OCI-LY1 (cell line): ENCODE results near the gene PTPRR.

Experiments
- H2AFZ ChIP-seq: fragments of 200-600 bp; sonication (generic), shearing (Covaris generic); 2 replicates; pipeline ENCODE4 v1.6.0; 2014; ENCODE audit warnings: antibody characterized with exemption, mild to moderate bottlenecking, low read length
- H3F3A ChIP-seq: fragments of 200-600 bp; sonication (generic), shearing (Covaris generic); 2 replicates; pipeline ENCODE4 v1.6.0; 2014; ENCODE audit warnings: mild to moderate bottlenecking, antibody characterized with exemption, low read length, moderate library complexity; ENCODE audit not compliant: insufficient read depth
- H3K27ac ChIP-seq: fragments of 200-600 bp; sonication (generic); 2 replicates; pipeline ENCODE4 v1.5.1; 2014; ENCODE audit warnings: low read length, mixed run types, mild to moderate bottlenecking, low read depth; ENCODE audit not compliant: poor library complexity, severe bottlenecking
- H3K27me3 ChIP-seq: fragments of 200-600 bp; sonication (generic); 2 replicates; pipeline ENCODE4 v1.6.0; 2014; ENCODE audit warnings: antibody characterized with exemption, mild to moderate bottlenecking, low read length, moderate library complexity; ENCODE audit not compliant: insufficient read depth
- H3K36me3 ChIP-seq: fragments of 200-600 bp; sonication (generic); 2 replicates; pipeline ENCODE4 v1.6.1; 2014; ENCODE audit warnings: mild to moderate bottlenecking, antibody characterized with exemption, low read length, moderate library complexity, mixed read lengths; ENCODE audit not compliant: insufficient read depth
- H3K4me1 ChIP-seq: fragments of 200-600 bp; sonication (generic); 2 replicates; pipeline ENCODE4 v1.5.1; 2014; ENCODE audit warnings: mild to moderate bottlenecking, low read length, moderate library complexity; ENCODE audit not compliant: insufficient read depth, severe bottlenecking
- H3K4me2 ChIP-seq: fragments of 200-600 bp; sonication (generic), shearing (Covaris generic); 2 replicates; pipeline ENCODE4 v1.6.1; 2014; ENCODE audit warnings: low read length
- H3K4me3 ChIP-seq: fragments of 200-600 bp; sonication (generic); 2 replicates; pipeline ENCODE4 v1.5.1; 2014; ENCODE audit warnings: low read length, low read depth, mild to moderate bottlenecking, mixed read lengths; ENCODE audit not compliant: poor library complexity, severe bottlenecking
- H3K79me2 ChIP-seq: fragments of 200-600 bp; shearing (Covaris generic); 2 replicates; pipeline ENCODE4 v1.6.1; 2016; ENCODE audit warnings: mixed run types, low read length, mixed read lengths; ENCODE audit not compliant: insufficient read depth
- H3K9ac ChIP-seq: fragments of 200-600 bp; sonication (generic), shearing (Covaris generic); 2 replicates; pipeline ENCODE4 v1.6.1; 2014; ENCODE audit warnings: mild to moderate bottlenecking, low read length, mixed read lengths
- H3K9me2 ChIP-seq: fragments of 200-600 bp; sonication (generic), shearing (Covaris generic); 2 replicates; pipeline ENCODE4 v1.6.1; 2014; ENCODE audit warnings: low read depth, mild to moderate bottlenecking, low read length, mixed read lengths
- H3K9me3 ChIP-seq: fragments of 200-600 bp; shearing (Covaris generic); 2 replicates; pipeline ENCODE4 v1.6.1; 2014; ENCODE audit warnings: low read length, mixed read lengths
- H4K20me1 ChIP-seq: fragments of 200-600 bp; sonication (generic), shearing (Covaris generic); 2 replicates; pipeline ENCODE4 v1.6.0; 2016; ENCODE audit warnings: mild to moderate bottlenecking, low read length; ENCODE audit not compliant: insufficient read depth
- EZH2 ChIP-seq: fragments of 200-600 bp; sonication (generic), shearing (Covaris generic); IDR thresholded peaks from 2 replicates; pipeline ENCODE4 v1.8.0; 2017; ENCODE audit warnings: borderline replicate concordance, mixed run types, mild to moderate bottlenecking, antibody characterized with exemption, low read length, moderate library complexity, mixed read lengths
- TF ChIP-seq, protein P1 (sequence below): fragments of 200-600 bp; sonication (generic), shearing (Covaris generic); IDR thresholded peaks from 2 replicates; pipeline ENCODE4 v1.5.1; 2017; ENCODE audit warnings: mild to moderate bottlenecking, antibody characterized with exemption, low read length, moderate library complexity, mixed read lengths

PTPRR gene

GRCh38 chr12:70796989-70797388 lies 123.5 kb downstream of the PTPRR start:
- Histone ChIP-seq H3K36me3 (no peaks in the 10 kb centered on the region), H4K20me1 (no peaks in the 10 kb centered on the region), H3F3A (no peaks in the 10 kb centered on the region), H3K79me2 (no peaks in the 10 kb centered on the region), H2AFZ (no peak overlapping the region), H3K4me2 (no peak overlapping the region), H3K27ac (no peak overlapping the region), H3K9ac (no peak overlapping the region), H3K4me3 (no peak overlapping the region), H3K27me3 (no peaks in the 10 kb centered on the region), H3K9me2 (no peaks in the 10 kb centered on the region), H3K9me3 (no peaks in the 10 kb centered on the region), H3K4me1 (no peaks in the 10 kb centered on the region)
- TF ChIP-seq EZH2 = no peak
- TF ChIP-seq, protein P1, sequence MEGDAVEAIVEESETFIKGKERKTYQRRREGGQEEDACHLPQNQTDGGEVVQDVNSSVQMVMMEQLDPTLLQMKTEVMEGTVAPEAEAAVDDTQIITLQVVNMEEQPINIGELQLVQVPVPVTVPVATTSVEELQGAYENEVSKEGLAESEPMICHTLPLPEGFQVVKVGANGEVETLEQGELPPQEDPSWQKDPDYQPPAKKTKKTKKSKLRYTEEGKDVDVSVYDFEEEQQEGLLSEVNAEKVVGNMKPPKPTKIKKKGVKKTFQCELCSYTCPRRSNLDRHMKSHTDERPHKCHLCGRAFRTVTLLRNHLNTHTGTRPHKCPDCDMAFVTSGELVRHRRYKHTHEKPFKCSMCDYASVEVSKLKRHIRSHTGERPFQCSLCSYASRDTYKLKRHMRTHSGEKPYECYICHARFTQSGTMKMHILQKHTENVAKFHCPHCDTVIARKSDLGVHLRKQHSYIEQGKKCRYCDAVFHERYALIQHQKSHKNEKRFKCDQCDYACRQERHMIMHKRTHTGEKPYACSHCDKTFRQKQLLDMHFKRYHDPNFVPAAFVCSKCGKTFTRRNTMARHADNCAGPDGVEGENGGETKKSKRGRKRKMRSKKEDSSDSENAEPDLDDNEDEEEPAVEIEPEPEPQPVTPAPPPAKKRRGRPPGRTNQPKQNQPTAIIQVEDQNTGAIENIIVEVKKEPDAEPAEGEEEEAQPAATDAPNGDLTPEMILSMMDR = no peak

- H3K27ac ChIP-seq = no peak overlapping the region
- H3K9me3 ChIP-seq = no peaks in the 10 kb centered on the region
- H3K4me3 ChIP-seq = no peak overlapping the region
- H3K9me2 ChIP-seq = no peaks in the 10 kb centered on the region
- H2AFZ ChIP-seq = no peak overlapping the region
- H3F3A ChIP-seq = no peaks in the 10 kb centered on the region
- H3K36me3 ChIP-seq = no peaks in the 10 kb centered on the region
- no peaks in the 10 kb centered on the region for H3K79me2 ChIP-seq
- H3K9ac ChIP-seq = no peak overlapping the region
- no peaks in the 10 kb centered on the region for H3K27me3 ChIP-seq
- no peaks in the 10 kb centered on the region for H4K20me1 ChIP-seq
- no peak for TF ChIP-seq EZH2
- TF ChIP-seq, protein P1 = no peak
- no peak overlapping the region for H3K4me2 ChIP-seq
- H3K4me1 ChIP-seq = no peaks in the 10 kb centered on the region
These were observed 124.9 kb downstream of the PTPRR start for GRCh38 chr12:70795608-70796007.

DNA sequence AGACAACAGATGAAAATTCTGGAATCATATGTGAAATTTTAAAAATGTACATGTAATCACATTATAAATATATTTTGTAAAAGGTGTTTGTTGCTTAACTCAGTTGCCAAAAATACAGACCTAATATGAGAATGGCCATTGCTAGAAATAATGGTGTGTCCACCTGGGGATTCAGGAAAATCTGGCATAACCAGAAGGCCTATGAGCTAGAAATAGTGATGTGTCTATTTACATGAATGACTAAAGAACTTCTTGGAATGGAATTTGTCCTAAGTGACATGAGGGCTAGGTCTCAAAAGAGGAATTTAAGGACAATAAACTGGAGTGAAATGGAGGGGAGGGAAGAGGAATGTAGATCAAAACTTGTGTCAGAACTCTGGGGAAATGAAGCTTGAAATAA lies 126.4 kb downstream of the PTPRR start:
- no peak overlapping the region for H3K4me3 ChIP-seq
- H3K27me3 ChIP-seq = no peaks in the 10 kb centered on the region

More for the DNA sequence above, 126.4 kb downstream of the PTPRR start:
- H4K20me1 ChIP-seq = no peaks in the 10 kb centered on the region
- no peak overlapping the region for H3K27ac ChIP-seq
- H3K4me2 ChIP-seq = no peak overlapping the region
- TF ChIP-seq EZH2 = no peak
- TF ChIP-seq, protein P1 = no peak
- no peaks in the 10 kb centered on the region for H3K79me2 ChIP-seq
- H3K9ac ChIP-seq = no peak overlapping the region
- no peaks in the 10 kb centered on the region for H3K9me2 ChIP-seq
- no peaks in the 10 kb centered on the region for H3K9me3 ChIP-seq
- no peaks in the 10 kb centered on the region for H3F3A ChIP-seq
- H2AFZ ChIP-seq = no peak overlapping the region
- no peaks in the 10 kb centered on the region for H3K36me3 ChIP-seq
- H3K4me1 ChIP-seq = no peaks in the 10 kb centered on the region
